NCI-H2029 treated with DMSO at 0.1 percent for 48 hours (cell line): ENCODE results near the gene OGFOD3.
"Not testable (repeated sequence)": the region's sequence is repeated elsewhere in the genome, so short reads cannot be mapped to it uniquely, and the experiment has no call there.

Source experiments
- DNase-seq: peaks from one replicate; lab custom pipeline; 2025; lab: John Stamatoyannopoulos, UW

Gene OGFOD3

DNA sequence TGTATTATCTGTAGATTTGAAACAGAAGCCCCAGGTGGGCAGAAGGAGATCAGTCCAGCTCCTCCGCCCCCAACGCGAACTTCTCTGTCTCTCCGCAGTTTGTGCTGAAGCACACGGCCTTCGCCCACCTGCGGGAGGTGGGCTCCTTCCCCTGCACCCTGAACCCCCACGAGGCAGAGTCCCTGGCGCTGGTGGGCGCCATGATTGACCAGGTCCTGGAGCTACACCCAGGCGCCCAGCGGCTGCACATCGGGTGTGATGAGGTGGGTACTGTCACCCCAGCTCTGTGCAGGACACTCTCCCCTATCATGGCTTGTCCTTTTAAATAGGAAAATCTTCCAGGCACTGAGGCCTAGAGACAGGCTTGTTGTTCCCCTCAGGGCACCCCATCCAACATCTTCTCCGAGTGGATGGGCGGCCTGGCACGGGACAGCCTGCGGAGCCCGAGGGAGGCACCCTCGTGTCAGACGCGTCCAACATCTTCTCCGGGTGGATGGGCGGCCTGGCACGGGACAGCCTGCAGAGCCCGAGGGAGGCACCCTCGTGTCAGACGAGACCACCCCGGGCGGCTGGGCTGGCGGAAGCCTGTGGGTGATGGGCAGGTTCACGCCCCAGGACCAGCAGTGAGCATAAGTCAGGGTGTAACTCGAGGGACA lies 15.3 kb upstream of the OGFOD3 start:
- DNase-seq, result no peak

GRCh38 chr17:82432017-82432416 lies 13.6 kb upstream of the OGFOD3 start:
- no peak for DNase-seq

DNA sequence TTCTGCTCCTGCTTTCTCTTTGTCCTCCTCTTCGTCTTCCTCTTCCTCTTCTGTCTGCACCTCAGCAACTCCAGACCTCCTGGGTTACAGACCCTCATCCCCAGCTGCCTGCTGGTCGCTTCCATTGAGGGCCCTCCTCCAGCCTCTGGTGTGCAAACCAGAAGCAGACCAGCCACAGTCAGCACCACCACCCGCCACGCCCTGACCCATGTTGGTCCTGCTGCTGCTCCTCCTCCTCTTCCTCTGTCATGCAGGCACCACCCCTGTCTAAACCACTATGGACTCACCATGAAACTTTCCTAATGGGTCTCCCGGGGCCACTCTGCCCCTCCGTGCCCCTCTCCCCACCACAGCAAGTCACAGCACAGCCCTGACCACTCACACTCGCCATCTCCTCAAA lies 11.4 kb upstream of the OGFOD3 start:
- DNase-seq, result no peak

- no peak for DNase-seq
These were observed 10.2 kb upstream of the OGFOD3 start for GRCh38 chr17:82428546-82428945.

DNA sequence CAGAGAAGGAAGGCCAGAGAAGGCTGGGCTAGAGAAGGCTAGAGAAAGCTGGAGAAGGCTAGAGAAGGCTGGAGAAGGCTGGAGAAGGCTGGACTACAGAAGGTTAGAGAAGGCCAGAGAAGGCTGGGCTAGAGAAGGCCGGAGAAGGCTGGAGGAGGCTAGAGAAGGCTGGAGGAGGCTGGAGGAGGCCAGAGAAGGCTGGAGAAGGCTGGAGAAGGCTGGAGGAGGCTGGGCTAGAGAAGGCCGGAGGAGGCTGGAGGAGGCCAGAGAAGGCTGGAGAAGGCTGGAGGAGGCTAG lies 6.4 kb upstream of the OGFOD3 start:
- no peak for DNase-seq

DNA sequence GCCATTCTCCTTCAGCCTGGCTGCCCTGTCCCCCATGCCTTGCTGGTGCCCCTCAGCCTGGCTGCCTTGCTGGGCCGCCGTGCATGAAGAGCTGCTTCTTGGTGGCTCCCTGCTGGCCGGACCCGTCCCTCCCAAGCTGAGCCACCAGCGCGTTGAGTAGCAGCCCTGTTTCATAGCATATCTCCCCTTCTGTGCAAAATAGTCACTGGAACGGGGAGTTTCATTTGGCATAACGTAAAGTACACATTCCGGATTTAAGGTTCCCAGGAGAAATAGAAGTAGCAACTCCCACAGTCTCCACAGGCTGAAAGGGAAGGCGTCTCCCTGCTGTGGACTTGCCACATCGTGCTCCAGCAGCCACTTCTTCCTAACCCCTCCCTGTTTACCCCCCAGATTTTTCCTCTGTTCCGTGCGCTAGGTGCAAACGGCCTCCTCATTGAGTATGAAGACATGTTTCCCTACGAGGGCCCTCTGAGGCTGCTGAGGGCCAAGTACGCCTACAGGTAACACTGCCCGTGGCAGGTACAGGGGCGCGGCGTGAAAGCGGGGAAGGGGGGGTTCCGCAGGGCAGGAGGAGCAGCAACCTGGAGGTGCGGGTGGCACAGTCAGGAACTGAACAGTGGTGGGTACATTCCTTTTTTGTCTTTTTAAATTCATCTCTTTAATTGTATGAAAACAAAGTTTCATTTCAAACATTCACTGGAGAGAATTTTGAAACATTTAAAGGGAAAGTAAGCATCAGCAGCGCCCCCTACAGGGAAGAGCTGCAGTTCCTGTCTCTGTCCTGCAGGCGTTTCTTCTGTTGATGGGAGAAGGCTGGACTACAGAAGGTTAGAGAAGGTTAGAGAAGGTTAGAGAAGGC lies 5.8 kb upstream of the OGFOD3 start:
- no peak for DNase-seq

- DNase-seq, result no peak
These were observed 1.2 kb upstream of the OGFOD3 start for GRCh38 chr17:82419540-82419939.

GRCh38 chr17:82416771-82417170 lies 1.6 kb downstream of the OGFOD3 start:
- no peak for DNase-seq

DNA sequence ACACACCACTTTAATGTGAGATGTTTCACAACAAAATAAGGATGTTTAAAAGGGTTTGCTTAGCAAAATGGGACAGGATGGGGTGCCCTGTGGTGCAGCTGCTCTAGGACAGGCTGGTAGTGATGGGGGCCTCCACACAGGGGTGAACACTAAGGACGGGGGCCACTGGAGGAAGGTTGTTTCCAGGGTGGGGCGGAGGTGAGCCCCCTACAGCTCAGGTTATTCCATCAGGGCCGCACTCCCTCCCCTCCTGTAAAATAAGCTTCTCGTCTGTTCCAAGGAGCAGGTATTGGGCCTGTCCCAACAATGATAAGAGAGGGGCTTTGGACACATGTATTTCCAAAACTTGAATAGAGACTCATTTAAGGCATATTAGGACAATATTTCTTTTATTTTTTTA lies 2.1 kb downstream of the OGFOD3 start:
- no peak for DNase-seq

GRCh38 chr17:82415786-82416185 lies 2.6 kb downstream of the OGFOD3 start:
- DNase-seq, result no peak

DNA sequence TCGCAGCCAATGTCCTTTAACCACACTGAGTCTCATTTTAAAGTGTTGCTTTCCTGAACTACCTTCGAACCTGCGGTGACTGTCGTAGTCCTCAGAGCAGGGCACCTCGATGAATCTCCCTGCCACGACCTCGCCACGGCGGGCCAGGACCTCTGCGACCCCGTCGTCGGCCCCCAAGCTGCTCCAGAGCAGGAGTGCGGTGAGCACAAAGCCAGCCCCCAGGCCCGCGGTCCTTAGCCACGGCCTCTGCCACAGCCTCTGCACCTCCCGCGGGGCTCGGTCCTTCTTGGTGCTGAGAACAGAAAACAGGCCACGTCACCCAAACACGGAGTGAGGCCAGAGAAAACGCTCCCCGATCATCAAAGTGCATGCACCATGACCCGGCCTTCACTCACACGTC lies 3.0 kb downstream of the OGFOD3 start:
- DNase-seq, result no peak

DNA sequence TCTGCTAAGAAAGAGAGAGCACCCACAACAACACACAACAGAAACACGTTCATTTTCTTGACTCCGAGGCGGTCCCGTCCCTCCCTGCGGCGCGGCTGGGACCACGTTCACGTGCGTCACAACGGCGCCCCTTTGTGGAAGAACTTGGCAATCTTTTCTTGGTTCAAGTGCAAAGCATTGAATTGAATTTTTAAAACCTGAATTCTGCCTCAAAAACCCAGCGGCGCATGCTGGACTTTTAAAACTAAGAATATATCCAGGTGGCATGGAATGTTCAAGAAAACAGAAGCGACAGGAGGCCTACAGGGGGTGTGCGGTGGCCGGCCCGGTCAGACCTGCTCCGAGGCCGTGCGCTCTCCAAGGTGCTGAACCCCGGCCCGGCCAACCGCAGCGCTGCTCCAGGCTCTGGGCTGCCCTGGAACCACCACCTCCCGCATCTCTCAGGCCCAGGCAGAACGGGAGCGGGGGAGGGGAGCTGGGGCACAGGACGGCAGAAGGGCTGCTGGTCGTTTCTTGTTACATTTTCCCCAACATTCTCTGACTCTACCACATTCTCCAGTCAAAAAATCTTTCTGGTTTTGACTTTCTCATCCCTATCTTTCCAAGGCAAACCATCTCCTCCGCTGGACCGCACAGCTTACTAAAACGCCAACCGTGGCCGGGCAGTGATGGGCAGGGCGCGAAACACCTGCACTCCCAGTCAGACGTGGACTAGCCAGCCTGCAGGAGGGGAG lies 3.7 kb downstream of the OGFOD3 start:
- DNase-seq, result no peak

DNA sequence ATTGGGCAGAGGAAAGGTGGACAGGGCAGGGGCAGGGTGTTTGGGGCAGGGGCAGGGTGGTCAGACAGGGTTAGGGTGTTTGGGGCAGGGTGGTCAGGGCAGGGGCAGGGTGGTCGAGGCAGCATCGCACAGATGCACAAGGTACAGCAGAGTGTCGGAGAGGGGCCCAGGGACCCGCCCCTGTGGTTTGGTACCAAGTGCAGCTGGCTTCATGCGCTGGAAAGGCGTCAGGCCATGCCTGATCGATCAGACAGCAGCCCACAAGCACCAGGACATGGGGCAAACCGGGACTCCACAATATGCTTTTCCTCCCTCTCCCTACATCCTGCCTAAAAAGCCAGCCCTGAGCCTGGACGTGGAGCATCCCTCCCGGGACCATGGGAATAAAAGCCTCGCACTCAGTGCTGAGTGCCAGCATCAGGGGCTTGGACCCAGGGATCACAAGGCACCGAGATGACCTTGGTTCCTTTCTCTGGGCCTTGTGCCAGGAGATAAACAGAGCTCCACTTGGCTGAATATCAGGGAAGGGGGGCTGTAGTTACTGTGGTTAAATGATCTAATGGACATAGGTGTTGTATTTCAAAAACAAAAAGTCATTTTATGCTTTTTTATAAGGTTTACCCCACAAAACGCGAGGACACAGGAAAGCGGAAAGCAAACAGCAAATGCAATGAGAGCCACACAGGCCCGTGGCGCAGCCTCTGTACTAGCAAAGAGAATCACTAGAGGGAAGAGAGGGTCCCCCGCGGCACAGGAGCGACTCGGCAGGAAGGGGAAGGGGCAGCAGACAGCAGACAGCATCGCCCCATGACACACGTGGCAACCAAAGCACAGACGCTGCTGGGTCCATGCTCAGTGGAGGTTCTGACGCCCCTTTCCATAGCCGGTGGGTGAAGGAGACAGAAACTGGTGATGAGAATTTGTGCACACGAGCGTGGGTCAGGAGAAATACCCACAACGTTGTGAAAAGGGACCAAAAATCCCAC lies 5.6 kb downstream of the OGFOD3 start:
- no peak for DNase-seq

- DNase-seq, result not testable (repeated sequence)
These were observed 6.3 kb downstream of the OGFOD3 start for GRCh38 chr17:82412081-82412480.

DNA sequence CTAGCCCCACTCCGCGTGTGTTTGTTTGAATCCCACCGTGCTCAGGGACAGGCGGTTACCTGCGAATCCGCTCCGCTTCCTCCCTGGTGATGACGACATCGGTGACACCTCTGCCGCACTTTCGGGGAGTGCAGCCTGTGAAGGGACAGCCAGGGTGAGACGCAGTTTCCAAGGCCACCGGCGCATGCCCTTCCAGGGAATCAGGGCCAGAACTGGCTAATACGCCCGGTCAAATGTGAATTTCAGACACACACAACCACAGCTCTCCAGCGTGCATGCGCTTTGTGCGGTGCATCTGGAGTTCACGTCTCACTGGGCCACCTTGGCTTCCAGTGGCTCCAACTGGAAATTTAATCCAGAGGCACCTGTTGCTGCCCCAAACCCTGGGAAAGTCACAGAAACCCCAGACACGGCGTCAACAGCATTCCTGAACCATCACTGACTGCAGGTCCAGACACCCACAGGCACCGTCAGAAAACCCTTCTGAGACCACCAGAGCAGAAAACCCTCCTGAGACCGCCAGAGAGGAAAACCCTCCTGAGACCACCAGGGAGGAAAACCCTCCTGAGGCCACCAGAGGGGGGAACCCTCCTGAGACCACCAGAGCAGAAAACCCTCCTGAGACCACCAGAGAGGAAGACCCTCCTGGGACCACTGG lies 6.9 kb downstream of the OGFOD3 start:
- DNase-seq, result no peak

DNA sequence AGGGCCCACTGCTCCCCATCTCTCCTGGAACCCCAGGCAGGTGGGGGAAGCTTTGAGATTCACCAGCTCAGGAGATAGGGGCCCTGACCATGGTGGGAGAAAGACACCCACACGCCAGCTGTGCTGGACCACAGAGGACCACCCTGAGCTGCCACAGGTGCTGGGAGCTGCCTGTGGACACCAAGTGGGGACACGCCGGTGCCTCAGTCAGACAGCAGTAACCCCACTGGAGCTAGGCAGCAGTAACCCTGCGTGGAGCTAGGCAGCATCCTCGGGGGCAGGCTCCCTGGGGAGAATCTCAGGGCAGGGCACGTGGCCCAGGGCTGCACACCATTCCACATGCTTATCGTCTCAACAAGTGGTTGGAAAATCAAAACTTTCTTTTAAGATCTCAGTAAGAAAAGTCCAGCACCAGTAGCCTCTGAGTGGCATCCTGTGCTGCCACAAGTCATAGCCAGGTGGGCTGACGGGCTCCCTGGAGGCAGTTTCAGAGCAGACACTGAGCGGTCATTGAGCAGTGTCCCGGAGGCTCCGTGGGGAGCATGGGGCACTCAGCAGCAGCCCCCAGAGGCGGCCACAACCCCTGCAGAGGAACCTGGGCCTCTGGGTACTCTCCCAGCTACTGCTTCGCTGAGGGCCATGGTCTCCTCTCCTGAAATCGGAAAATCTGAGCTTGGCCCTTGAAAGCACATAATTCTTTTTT lies 8.2 kb downstream of the OGFOD3 start:
- DNase-seq, result no peak

GRCh38 chr17:82408938-82409318 lies 9.5 kb downstream of the OGFOD3 start:
- no peak for DNase-seq

DNA sequence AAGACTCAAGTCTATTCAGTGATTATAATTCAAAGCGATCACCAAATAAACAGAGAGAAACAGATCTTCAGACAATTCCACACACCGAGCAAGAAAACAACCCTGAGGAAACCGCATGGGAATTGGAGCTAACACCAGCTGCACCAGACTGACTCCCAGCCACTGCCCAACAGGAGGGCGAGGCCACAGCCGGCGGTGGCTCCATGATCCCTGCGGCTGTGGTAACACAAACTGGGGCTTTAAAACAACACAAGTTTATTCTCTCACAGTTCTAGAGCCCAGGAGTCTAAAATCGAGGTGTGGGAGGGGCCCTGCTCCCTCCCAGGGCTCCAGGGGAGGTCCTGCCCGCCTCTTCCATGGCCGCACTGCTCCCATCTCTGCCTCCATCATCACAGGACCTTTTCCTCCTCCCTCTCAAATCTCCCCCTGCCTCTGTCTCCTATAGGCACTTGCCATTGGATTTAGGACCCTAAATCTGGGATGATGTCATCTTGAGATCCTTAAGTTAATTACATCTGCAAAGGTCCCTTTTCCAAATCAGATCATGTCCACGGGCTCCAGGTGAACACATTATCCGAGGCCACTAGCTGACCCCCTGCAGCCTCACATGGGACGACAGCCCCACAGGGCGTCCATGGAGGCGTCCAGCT lies 10.0 kb downstream of the OGFOD3 start:
- no peak for DNase-seq

- DNase-seq, result no peak
These were observed 11.1 kb downstream of the OGFOD3 start for GRCh38 chr17:82407255-82407654.

DNA sequence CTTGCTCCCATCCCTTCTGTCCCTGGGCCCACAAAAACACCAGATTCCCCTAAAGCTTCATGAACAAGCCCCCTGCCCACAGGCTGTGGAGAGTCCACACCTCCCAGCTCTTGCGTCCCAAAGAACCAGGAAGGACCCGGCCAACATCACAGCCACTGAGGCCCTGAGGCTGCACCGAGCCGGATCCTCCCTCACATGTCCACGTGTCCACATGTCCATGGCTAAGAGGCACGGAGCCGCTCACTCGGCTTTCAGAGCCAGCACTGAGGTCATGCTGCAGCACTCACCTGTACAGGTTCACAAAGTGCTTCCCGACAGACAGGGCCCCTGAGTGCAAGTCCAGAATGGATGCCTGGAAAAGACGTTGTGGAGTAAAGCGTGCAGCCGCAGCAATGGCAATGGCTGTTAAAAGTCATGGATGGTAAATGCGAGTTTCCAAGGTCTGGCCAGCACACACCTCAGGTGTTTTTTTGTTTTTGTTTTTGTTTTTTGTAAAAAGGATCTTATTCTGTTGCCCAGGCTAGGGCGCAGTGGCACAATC lies 12.2 kb downstream of the OGFOD3 start:
- DNase-seq, result no peak
